GDM1 (cell line): Measurements from ENCODE around the gene CDC34.

Source experiments
- DNase-seq: peaks from one replicate; lab custom pipeline; 2025; lab: John Stamatoyannopoulos, UW

The CDC34 gene

GRCh38 chr19:522726-523125 lies 8.8 kb upstream of the CDC34 start:
- DNase-seq, result no peak

GRCh38 chr19:524062-524674 lies 7.4 kb upstream of the CDC34 start:
- no peak for DNase-seq

- no peak for DNase-seq
Observed at GRCh38 chr19:525029-525428, 6.5 kb upstream of the CDC34 start.

GRCh38 chr19:525857-526419 lies 5.6 kb upstream of the CDC34 start:
- no peak for DNase-seq

GRCh38 chr19:530134-531008 lies 1.2 kb upstream of the CDC34 start:
- no peak for DNase-seq

GRCh38 chr19:531009-531752 lies 379 bp upstream of the CDC34 start:
- DNase-seq, result peak; percentile 83

- DNase-seq, result no peak
Observed at GRCh38 chr19:532561-533363, 1.2 kb downstream of the CDC34 start.

- DNase-seq, result no peak
Observed at GRCh38 chr19:533364-534058, 2.0 kb downstream of the CDC34 start.

GRCh38 chr19:534088-534487 lies 2.5 kb downstream of the CDC34 start:
- DNase-seq, result no peak

GRCh38 chr19:535017-535835 lies 3.7 kb downstream of the CDC34 start:
- DNase-seq, result no peak

- no peak for DNase-seq
Observed at GRCh38 chr19:536031-536880, 4.7 kb downstream of the CDC34 start.

GRCh38 chr19:536881-537404 lies 5.4 kb downstream of the CDC34 start:
- DNase-seq, result no peak

- DNase-seq, result no peak
Observed at GRCh38 chr19:538641-539428, 7.3 kb downstream of the CDC34 start.

GRCh38 chr19:539429-540030 lies 8.0 kb downstream of the CDC34 start:
- DNase-seq, result no peak

GRCh38 chr19:540867-541637 lies 9.5 kb downstream of the CDC34 start:
- DNase-seq, result no peak

- no peak for DNase-seq
Observed at GRCh38 chr19:541699-542098, 10.1 kb downstream of the CDC34 start.
